Right ventricle myocardium superior (tissue), 1 donor: ENCODE measurements around the gene PAPPA2. TPM values are rescaled to one million over a fixed set of nuclear protein-coding genes. Genes with fewer than 3 reads are reported as not detected.
A peak's percentile ranks its signal among the peaks of the same experiment; 100 is the strongest.

Experiments
- ATAC-seq: fragments of 200-7000 bp; cut with Tn5 transposase; one replicate; pipeline ENCODE4 v1.9.1; 2020; ENCODE audit warnings: mild to moderate bottlenecking; ENCODE audit not compliant: poor library complexity
- DNase-seq: peaks from one replicate; pipeline ENCODE4 v3.0.0-alpha.2; 2020
- intact Hi-C: fragments of 100-400 bp; cut with DNase I; formaldehyde crosslinking; loops from one replicate; pipeline ENCODE4 v1.11.2; 2022
- total RNA-seq: library from RNA; stranded (reverse); fragmentation: NEBNext Ultra II Directional; extraction: Animal tissue kit (Norgen Biotek cat#: 25700); gene quantifications from one replicate; pipeline ENCODE4 v1.2.1, GENCODE V29; 2021
- donor health status: DM: no; HTN: yes; CAD: no; lungs with severe emphysema.

PAPPA2 gene
- total RNA-seq, 1 donor from 2014 or later = 0.32 TPM

GRCh38 chr1:176774224-176774623 lies 311.2 kb downstream of the PAPPA2 start:
- no peak for ATAC-seq
- DNase-seq = no peak
- intact Hi-C loops = no loop called here

GRCh38 chr1:176775378-176775777 lies 312.4 kb downstream of the PAPPA2 start:
- ATAC-seq (no peak), DNase-seq (no peak)
- intact Hi-C loops = no loop called here

- ATAC-seq (no peak), DNase-seq (no peak)
- intact Hi-C loops = no loop called here
These were observed 313.0 kb downstream of the PAPPA2 start for GRCh38 chr1:176775996-176776395.

- ATAC-seq (no peak), DNase-seq (no peak)
- intact Hi-C loops = no loop called here
These were observed 315.1 kb downstream of the PAPPA2 start for GRCh38 chr1:176778056-176778455.

- ATAC-seq (no peak), DNase-seq (no peak)
- intact Hi-C loops = no loop called here
These were observed 317.0 kb downstream of the PAPPA2 start for GRCh38 chr1:176779992-176780328.

- intact Hi-C loops = no loop called here
- ATAC-seq (no peak), DNase-seq (no peak)
These were observed 320.3 kb downstream of the PAPPA2 start for GRCh38 chr1:176783309-176783708.

GRCh38 chr1:176785056-176785455 lies 322.1 kb downstream of the PAPPA2 start:
- intact Hi-C loops = no loop called here
- ATAC-seq (no peak), DNase-seq (no peak)

GRCh38 chr1:176785791-176786190 lies 322.8 kb downstream of the PAPPA2 start:
- ATAC-seq = no peak
- intact Hi-C loops = no loop called here
- no peak for DNase-seq

GRCh38 chr1:176786274-176786673 lies 323.3 kb downstream of the PAPPA2 start:
- ATAC-seq = no peak
- intact Hi-C loops = no loop called here
- DNase-seq = no peak

GRCh38 chr1:176789571-176790090 lies 326.7 kb downstream of the PAPPA2 start:
- intact Hi-C loops = no loop called here
- ATAC-seq (no peak), DNase-seq (no peak)

GRCh38 chr1:176790786-176791185 lies 327.8 kb downstream of the PAPPA2 start:
- intact Hi-C loops = no loop called here
- no peak for ATAC-seq

GRCh38 chr1:176791906-176792305 lies 328.9 kb downstream of the PAPPA2 start:
- DNase-seq (no peak), ATAC-seq (no peak)
- intact Hi-C loops = no loop called here

More at GRCh38 chr1:176790786-176791185, 327.8 kb downstream of the PAPPA2 start:
- no peak for DNase-seq

GRCh38 chr1:176794897-176795508 lies 332.0 kb downstream of the PAPPA2 start:
- DNase-seq (no peak), ATAC-seq (no peak)
- intact Hi-C loops = no loop called here

GRCh38 chr1:176795929-176796328 lies 333.0 kb downstream of the PAPPA2 start:
- ATAC-seq (no peak), DNase-seq (no peak)
- intact Hi-C loops = no loop called here

GRCh38 chr1:176796583-176796982 lies 333.6 kb downstream of the PAPPA2 start:
- intact Hi-C loops = no loop called here
- ATAC-seq (no peak), DNase-seq (no peak)

GRCh38 chr1:176799327-176799726 lies 336.4 kb downstream of the PAPPA2 start:
- no peak for ATAC-seq
- intact Hi-C loops = no loop called here
- DNase-seq = no peak

GRCh38 chr1:176800978-176801513 lies 338.1 kb downstream of the PAPPA2 start:
- DNase-seq = no peak
- intact Hi-C loops = no loop called here
- peak; percentile 51 for ATAC-seq

GRCh38 chr1:176801514-176802020 lies 338.6 kb downstream of the PAPPA2 start:
- DNase-seq = no peak
- intact Hi-C loops = no loop called here
- peak; percentile 50 for ATAC-seq

- intact Hi-C loops = no loop called here
- DNase-seq = no peak
- no peak for ATAC-seq
These were observed 339.3 kb downstream of the PAPPA2 start for GRCh38 chr1:176802316-176802715.

- DNase-seq = no peak
- ATAC-seq = peak; percentile 77
- intact Hi-C loops = no loop called here
These were observed 340.1 kb downstream of the PAPPA2 start for GRCh38 chr1:176803042-176803441.

GRCh38 chr1:176803596-176803995 lies 340.6 kb downstream of the PAPPA2 start:
- intact Hi-C loops = no loop called here
- no peak for DNase-seq
- ATAC-seq = no peak
